ENCODE data around the gene KAZN.

GRCh38 chr1:14784790-14785773 lies 186.6 kb downstream of the KAZN start:
- TF ChIP-seq PATZ1 (CRISPR knock-in tag; IDR thresholded peaks at IDR 0.05; ENCODE audit: borderline replicate concordance) (no peak), CSRNP3 (CRISPR knock-in tag; IDR thresholded peaks at IDR 0.05) (no peak), ZFP30 (CRISPR knock-in tag; IDR thresholded peaks at IDR 0.05) (no peak), ARNTL (CRISPR knock-in tag; IDR thresholded peaks at IDR 0.05; ENCODE audit: borderline replicate concordance, low read depth) (no peak), CREB5 (CRISPR knock-in tag; IDR thresholded peaks at IDR 0.05; ENCODE audit: low read depth) (no peak), TCF4 (CRISPR knock-in tag; IDR thresholded peaks at IDR 0.05; ENCODE audit: borderline replicate concordance) (no peak), PPARA (CRISPR knock-in tag; IDR thresholded peaks at IDR 0.05; ENCODE audit: borderline replicate concordance) (no peak), OSR1 (CRISPR knock-in tag; IDR thresholded peaks at IDR 0.05) (no peak), ZFP3 (CRISPR knock-in tag; IDR thresholded peaks at IDR 0.05) (no peak), POU6F1 (CRISPR knock-in tag; IDR thresholded peaks at IDR 0.05; ENCODE audit: borderline replicate concordance, low read depth) (no peak)
